GM23248 (cell line): ENCODE results near the gene METTL25.

Source experiments
- EZH2 ChIP-seq: fragments of 200-600 bp; sonication (generic); IDR thresholded peaks from 2 replicates; pipeline ENCODE4 v1.6.1; 2018; ENCODE audit warnings: antibody characterized with exemption, mild to moderate bottlenecking; ENCODE audit not compliant: insufficient read depth, poor library complexity, severe bottlenecking
- EZH2phosphoT487 ChIP-seq: fragments of 200-600 bp; sonication (generic); IDR thresholded peaks from 2 replicates; pipeline ENCODE4 v1.6.1; 2018; ENCODE audit warnings: antibody characterized with exemption, moderate library complexity, mild to moderate bottlenecking, low read depth; ENCODE audit not compliant: insufficient read depth

DNA sequence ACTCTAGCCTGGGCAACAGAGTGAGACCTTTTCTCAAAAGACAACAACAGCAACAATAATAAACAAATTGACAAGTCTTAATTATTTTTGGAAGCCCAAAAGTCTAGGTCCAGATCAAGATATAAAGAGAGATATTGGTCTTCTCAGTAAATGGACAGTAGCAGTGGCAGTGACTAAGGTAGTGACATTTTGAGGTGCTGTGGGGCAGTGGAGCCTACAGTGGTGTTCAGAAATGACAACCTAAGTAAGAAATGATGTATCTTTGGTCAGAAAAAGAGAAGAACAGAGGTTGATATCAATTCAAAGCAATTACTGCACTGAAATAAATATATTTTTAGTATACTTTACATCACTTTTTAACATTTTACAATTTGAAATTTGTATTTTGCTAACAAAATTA lies 20.7 kb downstream of the METTL25 start:
- TF ChIP-seq EZH2phosphoT487 (no peak), EZH2 (no peak)
